GM23248 (cell line): ENCODE measurements around the gene SLC19A1. TPM values are rescaled to one million over a fixed set of nuclear protein-coding genes. Genes with fewer than 3 reads are reported as not detected.

ENCODE experiments used
- DNase-seq: peaks from one replicate; pipeline ENCODE4 v3.0.0-alpha.2; 2015
- H2AFZ ChIP-seq: fragments of 200-600 bp; sonication (generic); 2 replicates; pipeline ENCODE4 v1.6.1; 2016; ENCODE audit warnings: antibody characterized with exemption
- H3F3A ChIP-seq: fragments of 200-600 bp; sonication (generic); 2 replicates; pipeline ENCODE4 v1.6.1; 2016; ENCODE audit warnings: mild to moderate bottlenecking, antibody characterized with exemption, mixed run types; ENCODE audit not compliant: insufficient read depth
- H3K27ac ChIP-seq: fragments of 200-600 bp; sonication (generic); 2 replicates; pipeline ENCODE4 v1.5.1; 2016; ENCODE audit warnings: mild to moderate bottlenecking
- H3K27me3 ChIP-seq: fragments of 200-600 bp; sonication (generic); replicated peaks from 2 replicates; pipeline ENCODE4 v1.6.1; 2016; ENCODE audit warnings: mild to moderate bottlenecking; ENCODE audit not compliant: insufficient read depth
- H3K36me3 ChIP-seq: fragments of 200-600 bp; sonication (generic); 2 replicates; pipeline ENCODE4 v1.6.1; 2016; ENCODE audit warnings: low read depth, mild to moderate bottlenecking
- H3K4me1 ChIP-seq: fragments of 200-600 bp; sonication (generic); 2 replicates; pipeline ENCODE4 v1.6.1; 2016; ENCODE audit warnings: mild to moderate bottlenecking; ENCODE audit not compliant: insufficient read depth
- H3K4me2 ChIP-seq: fragments of 200-600 bp; sonication (generic); one replicate; pipeline ENCODE4 v1.6.1; 2016; ENCODE audit warnings: mild to moderate bottlenecking; ENCODE audit not compliant: unreplicated experiment
- H3K4me3 ChIP-seq: fragments of 200-600 bp; sonication (generic); 2 replicates; pipeline ENCODE4 v1.5.1; 2016; ENCODE audit warnings: mild to moderate bottlenecking
- H3K79me2 ChIP-seq: fragments of 200-600 bp; sonication (generic); 2 replicates; pipeline ENCODE4 v1.6.1; 2016; ENCODE audit warnings: mild to moderate bottlenecking; ENCODE audit not compliant: insufficient read depth
- H3K9ac ChIP-seq: fragments of 200-600 bp; sonication (generic); 2 replicates; pipeline ENCODE4 v1.6.1; 2016; ENCODE audit warnings: mild to moderate bottlenecking
- H3K9me2 ChIP-seq: fragments of 200-600 bp; sonication (generic); 2 replicates; pipeline ENCODE4 v1.6.1; 2016; ENCODE audit warnings: mixed run types, mild to moderate bottlenecking, moderate library complexity; ENCODE audit not compliant: insufficient read depth
- H3K9me3 ChIP-seq: fragments of 200-600 bp; sonication (generic); one replicate; pipeline ENCODE4 v1.6.1; 2017; ENCODE audit warnings: low read depth
- H4K20me1 ChIP-seq: fragments of 200-600 bp; sonication (generic); 2 replicates; pipeline ENCODE4 v1.6.0; 2016; ENCODE audit not compliant: insufficient read depth
- EZH2 ChIP-seq: fragments of 200-600 bp; sonication (generic); IDR thresholded peaks from 2 replicates; pipeline ENCODE4 v1.6.1; 2018; ENCODE audit warnings: antibody characterized with exemption, mild to moderate bottlenecking; ENCODE audit not compliant: insufficient read depth, poor library complexity, severe bottlenecking
- EZH2phosphoT487 ChIP-seq: fragments of 200-600 bp; sonication (generic); IDR thresholded peaks from 2 replicates; pipeline ENCODE4 v1.6.1; 2018; ENCODE audit warnings: antibody characterized with exemption, moderate library complexity, mild to moderate bottlenecking, low read depth; ENCODE audit not compliant: insufficient read depth
- WGBS, 2 experiments: methylation state at CpG; one replicate each; pipeline ENCODE4 v1.1.6; 2015 to 2017; ENCODE audit warnings: low lambda C conversion rate in 2 of 2, low coverage in 1 of 2; ENCODE audit errors: missing lambda C conversion rate in 2 of 2; 5-methylcytosine and 5-hydroxymethylcytosine counted together
- in situ Hi-C: fragments of 300-500 bp; cut with MboI; formaldehyde crosslinking; loops from 2 replicates; pipeline ENCODE4 v1.15.0; 2020
- polyA plus RNA-seq: library from polyadenylated mRNA; unstranded; fragments of >200 nt; fragmentation: Nextera tagmentation; extraction: Ambion mirVana; gene quantifications from 2 replicates; pipeline ENCODE4 v1.2.1, GENCODE V29; 2016
- total RNA-seq: library from RNA; depleted of rRNA; stranded (reverse); fragments of >200 nt; shearing (Covaris generic); gene quantifications from 2 replicates; pipeline ENCODE4 v1.2.3, GENCODE V29; 2014

The SLC19A1 gene
- total and polyA plus RNA-seq, 2 experiments from 2014 or later: 7.8 to 8.4 TPM

- H3K79me2 ChIP-seq: no peaks in the 10 kb centered on the region
- 96 to 97% methylated on average over 13 to 20 of the region's 20 CpGs for WGBS, 2 experiments
Measured at GRCh38 chr21:45492765-45493164, 49.5 kb downstream of the SLC19A1 start.

DNA sequence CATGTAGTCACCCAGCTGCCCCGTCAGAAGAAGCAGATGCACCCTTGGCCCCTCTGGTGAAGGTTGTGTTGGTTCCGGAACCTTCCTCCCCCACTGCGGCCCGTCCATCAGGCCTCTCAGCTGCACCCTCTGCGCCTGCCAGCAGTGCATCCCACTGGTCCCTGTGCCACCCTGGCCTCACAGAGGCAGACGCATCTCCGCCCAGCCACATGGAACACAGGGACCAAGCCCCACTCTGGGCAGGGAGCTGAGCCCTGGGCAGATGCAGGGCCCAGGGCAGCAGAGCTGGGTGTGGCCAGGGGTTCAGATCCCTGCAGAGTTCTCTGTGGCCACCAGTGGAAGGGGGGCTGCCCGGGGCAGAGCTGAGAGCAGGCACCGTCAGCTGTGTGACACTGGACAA, 50.6 kb downstream of the SLC19A1 start:
- H3K9me2 ChIP-seq: no peaks in the 10 kb centered on the region
- no peaks in the 10 kb centered on the region for H3K4me1 ChIP-seq
- H3K79me2 ChIP-seq: no peaks in the 10 kb centered on the region
- H3K27ac ChIP-seq: no peak overlapping the region
- no peaks in the 10 kb centered on the region for H4K20me1 ChIP-seq
- no peak overlapping the region for H3K9ac ChIP-seq
- H2AFZ ChIP-seq: no peak overlapping the region
- no peak for TF ChIP-seq EZH2
- no peak for TF ChIP-seq EZH2phosphoT487
- H3K4me2 ChIP-seq: no peak overlapping the region
- H3F3A ChIP-seq: no peaks in the 10 kb centered on the region
- WGBS, 2 experiments: 85 to 88% methylated on average over 9 of the region's 9 CpGs
- H3K36me3 ChIP-seq: no peaks in the 10 kb centered on the region
- in situ Hi-C loops: no loop called here
- DNase-seq: no peak
- no peak overlapping the region for H3K4me3 ChIP-seq
- H3K9me3 ChIP-seq: no peaks in the 10 kb centered on the region
- H3K27me3 ChIP-seq: no peaks in the 10 kb centered on the region

More at GRCh38 chr21:45492765-45493164, 49.5 kb downstream of the SLC19A1 start:
- no peak overlapping the region for H3K27ac ChIP-seq
- no peak overlapping the region for H3K4me2 ChIP-seq
- no peaks in the 10 kb centered on the region for H4K20me1 ChIP-seq
- no peaks in the 10 kb centered on the region for H3K4me1 ChIP-seq
- H3K9ac ChIP-seq: no peak overlapping the region
- H3F3A ChIP-seq: no peaks in the 10 kb centered on the region
- no peak for TF ChIP-seq EZH2
- no peak for TF ChIP-seq EZH2phosphoT487
- no peaks in the 10 kb centered on the region for H3K9me2 ChIP-seq
- H3K27me3 ChIP-seq: no peaks in the 10 kb centered on the region
- no peaks in the 10 kb centered on the region for H3K9me3 ChIP-seq
- in situ Hi-C loops: no loop called here
- H2AFZ ChIP-seq: no peak overlapping the region
- no peak for DNase-seq
- H3K4me3 ChIP-seq: no peak overlapping the region
- no peaks in the 10 kb centered on the region for H3K36me3 ChIP-seq

DNA sequence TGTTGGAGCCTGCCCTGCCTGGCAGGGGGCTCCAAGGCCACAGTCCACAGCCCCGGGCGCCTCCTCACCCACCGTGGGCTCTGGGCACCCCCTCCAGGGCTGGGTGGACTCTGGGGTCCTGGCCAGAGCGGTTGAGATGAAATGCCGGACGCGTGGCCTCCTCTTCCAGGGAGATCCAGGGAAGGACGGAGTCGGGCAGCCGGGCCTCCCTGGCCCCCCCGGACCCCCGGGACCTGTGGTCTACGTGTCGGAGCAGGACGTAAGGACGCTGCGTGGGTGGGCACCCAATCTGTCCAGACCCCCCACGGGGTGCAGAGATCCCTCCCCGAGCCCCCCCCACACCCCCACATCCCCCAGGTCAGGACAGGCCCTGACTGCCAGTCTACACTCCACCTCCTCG, 51.2 kb downstream of the SLC19A1 start:
- in situ Hi-C loops: no loop called here
- Histone ChIP-seq H3K79me2 (no peaks in the 10 kb centered on the region), H3K4me3 (no peak overlapping the region), H3K4me1 (no peaks in the 10 kb centered on the region), H3K27ac (no peak overlapping the region), H3K9ac (no peak overlapping the region), H3K9me2 (no peaks in the 10 kb centered on the region), H3K4me2 (no peak overlapping the region), H3F3A (no peaks in the 10 kb centered on the region), H3K9me3 (no peaks in the 10 kb centered on the region), H3K27me3 (no peaks in the 10 kb centered on the region), H4K20me1 (no peaks in the 10 kb centered on the region), H3K36me3 (no peaks in the 10 kb centered on the region), H2AFZ (no peak overlapping the region)
- WGBS, 2 experiments: 82% methylated on average over 10 to 20 of the region's 20 CpGs
- DNase-seq: no peak
- no peak for TF ChIP-seq EZH2
- TF ChIP-seq EZH2phosphoT487: no peak

GRCh38 chr21:45490049-45490731, 52.0 kb downstream of the SLC19A1 start:
- H2AFZ ChIP-seq: no peak overlapping the region
- DNase-seq: no peak
- H3K4me3 ChIP-seq: no peak overlapping the region
- H3K4me2 ChIP-seq: no peak overlapping the region
- H3K27ac ChIP-seq: no peak overlapping the region
- H3K9me3 ChIP-seq: no peaks in the 10 kb centered on the region
- no peaks in the 10 kb centered on the region for H3K27me3 ChIP-seq
- TF ChIP-seq EZH2phosphoT487: no peak
- no peak for TF ChIP-seq EZH2
- H3F3A ChIP-seq: no peaks in the 10 kb centered on the region
- no peak overlapping the region for H3K9ac ChIP-seq
- no peaks in the 10 kb centered on the region for H4K20me1 ChIP-seq
- no peaks in the 10 kb centered on the region for H3K9me2 ChIP-seq
- no peaks in the 10 kb centered on the region for H3K4me1 ChIP-seq
- WGBS, 2 experiments: 77 to 79% methylated on average over 24 to 29 of the region's 29 CpGs
- H3K79me2 ChIP-seq: no peaks in the 10 kb centered on the region
- in situ Hi-C loops: no loop called here
- no peaks in the 10 kb centered on the region for H3K36me3 ChIP-seq

- no peak overlapping the region for H3K4me3 ChIP-seq
- no peaks in the 10 kb centered on the region for H3K9me2 ChIP-seq
- no peak overlapping the region for H3K4me2 ChIP-seq
- H3K79me2 ChIP-seq: no peaks in the 10 kb centered on the region
- H3K9me3 ChIP-seq: no peaks in the 10 kb centered on the region
- no peaks in the 10 kb centered on the region for H3K27me3 ChIP-seq
- no peaks in the 10 kb centered on the region for H4K20me1 ChIP-seq
- no peak overlapping the region for H3K27ac ChIP-seq
- WGBS, 2 experiments: 68% methylated on average over 9 of the region's 9 CpGs; no CpG with 5 or more reads in 1 of the 2 experiments
- TF ChIP-seq EZH2 (no peak), EZH2phosphoT487 (no peak)
- no peak for DNase-seq
- no peak overlapping the region for H3K9ac ChIP-seq
- in situ Hi-C loops: no loop called here
- H3K4me1 ChIP-seq: no peaks in the 10 kb centered on the region
- H3F3A ChIP-seq: no peaks in the 10 kb centered on the region
- no peak overlapping the region for H2AFZ ChIP-seq
- no peaks in the 10 kb centered on the region for H3K36me3 ChIP-seq
Measured at GRCh38 chr21:45489722-45489982, 52.6 kb downstream of the SLC19A1 start.
